Muscle of back (tissue), 13 donors: ENCODE data around the gene ACTA1. TPM values are rescaled to one million over a fixed set of nuclear protein-coding genes. Genes with fewer than 3 reads are reported as not detected.
"Not testable (repeated sequence)": the region's sequence is repeated elsewhere in the genome, so short reads cannot be mapped to it uniquely, and the experiment has no call there.

Experiments used
- DNase-seq, 3 donors: peaks; one replicate each; pipeline versions ENCODE4 v3.0.0 to v3.0.0-alpha.2; 2013
- long read RNA-seq, 9 donors: transcript quantifications; one replicate each; lab custom pipeline, GENCODE V29; 2026
- polyA plus RNA-seq, 10 donors: library from polyadenylated mRNA; unstranded; fragments of 120-200 nt; gene quantifications; one replicate each; pipeline ENCODE4 v1.2.1, GENCODE V29; 2013; ENCODE audit not compliant: insufficient read length in 10 of 10

ACTA1 gene
- polyA plus RNA-seq: over 10,000 TPM in 8 of 10 donors, 1,000 to 10,000 TPM in 2; 4,191 to 13,843 (median 11,774) TPM
- long read RNA-seq, donor 1, transcript ACTA1-202 (7 exons, 1,491 nt): major isoform, 3,913 of 7,663 reads
- long read RNA-seq, donor 1, partial matches to known transcripts: 3,563 of 7,663 reads
- long read RNA-seq, donor 1, other reads (novel, unspliced or antisense): 187 of 7,663 reads
- long read RNA-seq, donor 2, transcript ACTA1-202 (7 exons, 1,491 nt): major isoform, 4,086 of 6,470 reads
- long read RNA-seq, donor 2, partial matches to known transcripts: 2,215 of 6,470 reads
- long read RNA-seq, donor 2, other reads (novel, unspliced or antisense): 169 of 6,470 reads
- long read RNA-seq, donor 3, partial matches to known transcripts: 16 of 16 reads
- long read RNA-seq, donor 3, other reads (novel, unspliced or antisense): 0 of 16 reads
- long read RNA-seq, donor 4, transcript ACTA1-202 (7 exons, 1,491 nt): major isoform, 2,092 of 3,465 reads
- long read RNA-seq, donor 4, partial matches to known transcripts: 1,307 of 3,465 reads
- long read RNA-seq, donor 4, other reads (novel, unspliced or antisense): 66 of 3,465 reads
- long read RNA-seq, donor 5, transcript ACTA1-202 (7 exons, 1,491 nt): major isoform, 4,036 of 9,397 reads
- long read RNA-seq, donor 5, partial matches to known transcripts: 5,106 of 9,397 reads
- long read RNA-seq, donor 5, other reads (novel, unspliced or antisense): 255 of 9,397 reads
- long read RNA-seq, donor 6, transcript ACTA1-202 (7 exons, 1,491 nt): major isoform, 4,831 of 7,559 reads
- long read RNA-seq, donor 6, partial matches to known transcripts: 2,508 of 7,559 reads
- long read RNA-seq, donor 6, other reads (novel, unspliced or antisense): 220 of 7,559 reads
- long read RNA-seq, donor 7, transcript ACTA1-202 (7 exons, 1,491 nt): major isoform, 1,806 of 3,709 reads
- long read RNA-seq, donor 7, partial matches to known transcripts: 1,844 of 3,709 reads
- long read RNA-seq, donor 7, other reads (novel, unspliced or antisense): 59 of 3,709 reads
- long read RNA-seq, donor 8, transcript ACTA1-202 (7 exons, 1,491 nt): major isoform, 818 of 1,407 reads
- long read RNA-seq, donor 8, partial matches to known transcripts: 565 of 1,407 reads
- long read RNA-seq, donor 8, other reads (novel, unspliced or antisense): 24 of 1,407 reads
- long read RNA-seq, donor 9, transcript ACTA1-202 (7 exons, 1,491 nt): major isoform, 644 of 1,386 reads
- long read RNA-seq, donor 9, partial matches to known transcripts: 729 of 1,386 reads
- long read RNA-seq, donor 9, other reads (novel, unspliced or antisense): 13 of 1,386 reads

DNA sequence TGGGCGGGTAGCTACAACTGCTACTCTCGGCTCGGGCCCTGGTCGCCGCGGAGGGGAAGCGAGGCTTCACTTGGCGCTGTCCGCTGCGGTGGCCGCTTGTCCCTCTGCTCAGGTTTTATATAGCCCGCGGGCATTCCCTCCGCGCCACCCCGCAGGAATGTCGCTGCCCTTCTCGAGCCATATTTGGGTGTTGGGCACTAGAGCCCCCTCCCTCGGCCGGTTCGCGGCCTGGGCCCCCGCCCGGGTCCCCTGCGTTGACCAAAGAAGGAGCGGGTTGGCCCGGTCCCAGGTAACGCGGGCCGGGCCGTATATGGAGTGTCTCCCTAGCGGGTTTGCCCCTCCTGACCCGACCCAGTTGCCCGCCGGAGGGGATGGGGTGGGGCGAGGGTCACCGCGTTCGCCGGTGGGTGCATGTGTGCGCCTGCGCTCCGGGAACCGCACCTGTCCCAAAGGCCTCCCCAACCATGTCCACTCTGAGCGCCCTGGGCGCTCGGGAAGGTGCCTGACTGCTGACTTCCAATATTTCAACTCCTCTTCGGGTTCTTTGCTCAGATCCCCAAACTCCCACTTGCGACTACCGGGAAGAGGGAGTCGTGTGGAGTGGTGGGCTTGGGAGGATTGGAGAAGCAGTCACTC is at the start of gene ACTA1:
ACTA1 (minus strand) TSS at position 90 of the 636 bp plus-strand sequence. CDS start 979 bp downstream, outside the sequence.
- DNase-seq: peak; percentile 54 to 76 (median 66)

DNA sequence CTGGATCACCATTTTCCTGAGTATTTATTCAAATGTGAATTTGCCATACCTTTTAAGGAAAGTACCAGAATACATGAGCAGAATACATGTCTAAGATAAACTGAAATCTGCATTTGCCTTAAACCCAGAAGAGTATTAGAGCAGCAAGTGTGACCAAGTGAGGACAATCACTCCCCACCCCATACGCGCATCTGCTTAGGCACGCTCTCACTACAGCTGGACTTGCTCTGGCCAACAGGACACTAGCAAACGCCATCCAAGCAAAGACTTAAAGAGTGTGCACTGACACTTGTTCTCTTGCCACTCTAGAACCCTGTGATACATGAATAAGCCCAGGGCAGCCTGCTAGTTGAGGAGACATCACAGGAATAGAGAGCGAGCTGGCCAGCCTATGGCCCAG is 48.6 kb upstream of the ACTA1 start:
- no peak for DNase-seq

DNA sequence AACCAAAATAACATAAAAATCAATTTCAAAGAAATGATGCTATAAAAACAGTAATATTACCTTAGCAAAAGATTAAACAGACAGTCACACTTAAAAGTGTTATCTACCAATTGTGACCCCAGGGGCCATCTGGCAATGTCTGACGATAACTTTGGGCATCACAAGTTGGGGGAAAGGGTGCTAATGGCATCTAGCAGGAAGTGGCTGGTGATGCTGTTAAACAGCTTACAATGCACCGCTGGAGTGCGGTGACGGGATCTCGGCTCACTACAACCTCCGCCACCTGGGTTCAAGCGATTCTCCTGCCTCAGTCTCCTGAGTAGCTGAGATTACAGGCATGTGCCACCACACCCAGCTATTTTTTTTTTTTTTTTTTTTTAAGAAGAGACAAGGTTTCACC is 46.6 kb upstream of the ACTA1 start:
- DNase-seq: no peak

DNA sequence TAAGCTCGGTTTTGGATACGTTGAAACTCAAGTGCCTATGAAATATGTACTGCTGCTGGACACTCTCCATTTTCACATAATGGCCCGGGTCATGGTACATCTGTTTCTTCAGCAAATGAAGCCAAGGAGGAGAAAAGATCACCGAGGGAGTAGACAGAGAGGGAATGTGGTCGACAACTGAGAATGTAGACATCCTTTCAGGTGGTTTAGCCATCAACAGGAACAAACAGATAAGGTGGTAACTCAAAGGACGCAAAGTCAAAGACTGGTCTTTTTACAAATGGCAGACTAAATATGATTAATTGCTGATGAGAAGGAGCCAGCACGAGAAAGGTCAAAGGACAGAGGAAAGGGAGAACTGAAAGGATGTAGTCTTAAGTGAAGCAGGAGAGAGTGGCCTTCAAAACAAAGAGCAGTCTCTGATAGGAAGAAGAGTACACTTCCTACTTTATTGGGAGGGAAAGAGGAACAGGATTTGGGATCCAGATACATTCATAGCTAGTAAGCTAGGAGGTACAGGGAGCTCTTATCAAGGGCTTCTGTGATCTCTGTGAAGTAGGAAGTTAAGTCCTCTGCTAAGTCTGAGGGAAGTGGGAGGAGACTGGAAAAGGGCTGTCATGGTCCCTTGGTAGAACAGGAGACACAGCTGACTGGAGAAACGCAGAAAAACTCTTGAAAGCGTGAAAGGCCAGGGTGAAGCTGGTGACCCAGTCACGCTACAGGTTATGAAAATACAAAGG is 45.9 kb upstream of the ACTA1 start:
- DNase-seq: peak in 1 of 3 donors; percentile 7

DNA sequence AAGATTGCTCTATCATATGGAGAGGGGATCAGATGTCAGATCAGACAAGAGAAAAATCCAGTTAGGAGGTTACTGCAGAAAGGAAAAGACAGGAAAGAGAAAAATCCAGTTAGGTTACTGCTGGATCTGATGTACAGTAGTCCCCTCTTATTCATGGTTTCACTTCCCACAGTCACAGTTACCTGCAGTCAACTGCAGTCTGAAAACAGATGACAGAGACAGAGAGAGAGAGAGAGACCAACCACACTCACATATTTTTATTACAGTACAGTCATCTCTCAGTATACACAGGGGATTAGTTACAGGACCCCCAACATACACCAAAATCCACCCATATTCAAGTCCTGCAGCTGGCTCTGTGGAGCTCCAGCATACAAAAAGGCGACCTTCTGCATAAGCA is 45.0 kb upstream of the ACTA1 start:
- DNase-seq: no peak

DNA sequence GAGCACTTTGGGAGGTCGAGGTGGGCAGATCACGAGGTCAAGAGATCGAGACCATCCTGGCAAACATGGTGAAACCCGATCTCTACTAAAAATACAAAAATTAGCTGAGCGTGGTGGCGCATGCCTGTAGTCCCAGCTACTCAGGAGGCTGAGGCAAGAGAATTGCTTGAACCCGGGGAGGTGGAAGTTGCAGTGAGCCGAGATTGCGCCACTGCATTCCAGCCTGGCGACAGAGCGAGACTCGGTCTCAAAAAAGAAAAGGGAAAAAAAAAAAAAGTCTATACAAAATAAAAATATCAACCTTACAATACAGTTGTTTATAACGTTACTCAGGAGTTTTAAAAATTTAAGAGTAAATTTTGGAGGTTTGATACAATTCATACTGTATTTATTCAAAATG is 42.0 kb upstream of the ACTA1 start:
- DNase-seq: not testable (repeated sequence)

DNA sequence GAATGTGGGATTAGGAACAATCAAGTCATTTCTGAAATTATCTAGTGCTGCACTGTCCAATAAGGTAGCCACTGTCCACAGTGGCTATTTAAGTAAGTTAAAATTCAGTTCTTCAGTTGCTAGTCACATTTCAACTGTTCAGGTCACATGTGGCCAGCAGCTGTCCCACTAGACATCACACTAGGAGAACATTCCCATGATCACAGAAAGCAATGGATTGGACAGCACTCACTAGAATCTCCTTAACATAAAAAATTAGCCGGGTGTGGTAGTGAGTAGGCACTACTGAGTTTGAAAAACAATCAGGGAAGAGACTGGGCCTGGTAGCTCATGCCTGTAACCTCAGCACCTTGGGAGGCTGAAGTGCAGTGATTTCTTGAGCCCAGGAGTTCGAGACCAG is 40.6 kb upstream of the ACTA1 start:
- no peak for DNase-seq

DNA sequence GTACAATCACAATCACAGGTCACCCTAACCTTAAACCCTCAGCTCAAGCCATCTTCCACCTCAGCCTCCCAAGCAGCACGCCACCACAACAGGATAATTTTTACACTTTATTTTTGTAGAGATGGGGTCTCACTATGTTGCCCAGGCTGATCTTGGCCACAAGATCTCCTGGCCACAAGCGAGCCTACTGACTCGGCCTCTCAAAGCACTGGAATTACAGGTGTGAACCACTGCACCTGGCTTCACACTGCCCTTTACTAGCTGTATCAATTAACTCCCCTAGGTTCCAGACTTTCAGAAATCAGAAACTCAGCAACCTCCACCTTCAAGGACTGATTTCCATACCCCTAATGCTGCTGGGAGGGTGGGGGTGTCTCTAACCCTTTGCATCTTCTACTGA is 37.3 kb upstream of the ACTA1 start:
- no peak for DNase-seq

DNA sequence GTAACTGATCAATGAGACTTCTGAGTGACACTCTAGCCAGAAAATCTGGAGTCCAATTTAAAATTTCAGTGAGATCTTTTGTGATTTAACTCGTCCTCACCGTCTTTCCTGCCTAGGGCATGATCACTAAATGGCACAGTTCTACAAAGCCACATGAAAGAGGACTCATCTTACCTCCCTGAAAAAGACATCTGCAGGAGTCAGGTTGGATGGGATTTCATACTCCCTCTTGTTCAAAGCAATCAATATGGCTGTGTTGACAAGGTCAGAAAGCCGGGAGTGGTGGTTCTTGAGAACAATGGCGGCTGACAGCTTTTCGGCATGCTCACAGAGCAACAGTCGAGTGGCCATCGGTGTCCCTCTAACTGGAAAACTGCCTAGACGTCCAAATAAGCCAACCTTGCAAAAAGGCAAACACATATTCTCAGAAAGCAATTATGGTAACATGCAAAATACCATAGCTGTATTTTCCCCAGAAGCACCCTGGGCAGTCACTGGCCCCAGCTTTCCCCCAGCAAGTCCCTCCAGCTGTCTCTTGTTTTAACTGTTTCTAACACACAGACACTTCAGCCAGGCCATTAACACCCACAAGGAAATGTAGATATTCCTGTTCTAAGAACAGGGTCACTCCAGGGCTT is 36.6 kb upstream of the ACTA1 start:
- no peak for DNase-seq

DNA sequence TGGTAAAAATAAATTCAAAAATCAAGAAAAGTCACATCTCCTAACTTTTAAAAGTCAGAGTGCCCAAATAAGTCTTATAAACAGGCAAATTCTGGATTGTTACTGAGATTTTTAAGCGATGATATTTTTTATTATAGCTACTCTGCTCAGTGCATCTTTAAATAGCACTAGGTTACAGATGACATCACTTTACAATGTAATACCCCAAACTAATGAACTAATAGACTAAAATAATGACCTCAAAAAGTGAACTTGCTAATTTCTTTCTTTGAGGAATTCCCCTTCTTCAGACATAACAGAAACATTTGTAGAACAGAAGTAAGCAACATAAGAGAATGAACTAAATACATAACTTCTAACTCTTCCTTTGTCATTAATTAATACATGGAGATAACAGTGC is 33.0 kb upstream of the ACTA1 start:
- DNase-seq: no peak

DNA sequence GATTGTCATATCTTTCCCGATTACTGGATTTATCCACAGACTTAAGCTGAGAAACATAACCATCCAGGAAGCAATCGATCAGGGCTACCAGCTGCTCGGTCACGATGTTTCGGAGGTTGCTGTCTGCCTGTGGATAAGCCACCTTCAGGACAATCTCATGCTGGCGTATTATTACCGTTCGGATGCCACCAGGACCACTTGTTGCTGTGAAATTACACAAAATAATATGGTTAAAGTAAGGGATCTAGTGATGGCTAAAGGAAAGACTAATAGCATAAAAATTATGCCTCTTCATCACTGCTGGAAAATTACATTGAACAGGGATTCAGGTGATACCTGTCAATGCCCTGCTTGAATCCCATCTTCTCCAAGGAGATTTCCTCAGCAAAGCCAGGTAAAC is 30.8 kb upstream of the ACTA1 start:
- no peak for DNase-seq

DNA sequence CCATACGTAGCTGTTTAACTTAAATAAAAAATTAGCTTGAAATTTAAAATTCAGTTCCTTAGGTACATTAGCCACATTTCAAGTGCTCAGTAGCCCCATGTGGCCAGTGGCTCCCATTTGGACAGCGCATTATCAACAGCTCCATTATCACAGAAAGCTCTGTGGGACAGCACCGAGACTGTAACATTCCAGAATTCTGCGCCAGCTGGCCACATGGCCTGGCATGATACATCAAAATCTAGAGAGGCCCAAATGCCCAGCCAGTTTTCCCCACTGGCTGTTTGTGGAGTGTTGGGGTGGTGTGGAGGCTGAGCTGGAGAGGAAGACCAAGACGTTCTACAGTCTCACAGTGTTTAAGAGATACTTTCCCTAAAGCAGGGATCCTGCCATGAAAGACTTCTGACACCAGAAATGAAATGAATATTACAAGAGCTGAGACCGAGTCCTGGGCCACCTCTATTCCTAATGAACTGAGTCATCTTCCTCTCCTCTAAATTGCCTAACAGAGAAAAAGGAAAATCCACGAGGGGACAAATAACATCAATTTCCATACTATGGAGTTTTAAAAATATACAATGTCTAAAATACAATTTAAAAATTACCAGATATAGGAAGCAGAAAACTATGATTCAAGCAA is 27.3 kb upstream of the ACTA1 start:
- no peak for DNase-seq

DNA sequence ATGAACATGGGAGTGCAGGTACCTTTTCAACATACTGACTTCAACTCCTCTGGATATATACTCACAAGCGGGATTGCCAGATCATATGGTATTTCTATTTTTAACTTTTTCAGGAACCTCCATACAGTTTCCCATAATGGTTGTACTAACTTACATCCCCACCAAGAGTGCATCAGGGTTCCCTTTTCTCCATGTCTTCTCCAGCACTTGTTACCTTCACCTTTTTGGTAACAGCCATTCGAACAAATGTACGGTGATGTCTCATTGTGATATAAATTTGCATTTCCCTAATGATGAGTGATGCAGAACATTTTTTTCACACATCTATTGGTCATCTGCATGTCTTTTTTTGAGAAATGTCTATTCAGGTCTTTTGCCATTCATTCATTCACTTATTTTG is 25.9 kb upstream of the ACTA1 start:
- no peak for DNase-seq

DNA sequence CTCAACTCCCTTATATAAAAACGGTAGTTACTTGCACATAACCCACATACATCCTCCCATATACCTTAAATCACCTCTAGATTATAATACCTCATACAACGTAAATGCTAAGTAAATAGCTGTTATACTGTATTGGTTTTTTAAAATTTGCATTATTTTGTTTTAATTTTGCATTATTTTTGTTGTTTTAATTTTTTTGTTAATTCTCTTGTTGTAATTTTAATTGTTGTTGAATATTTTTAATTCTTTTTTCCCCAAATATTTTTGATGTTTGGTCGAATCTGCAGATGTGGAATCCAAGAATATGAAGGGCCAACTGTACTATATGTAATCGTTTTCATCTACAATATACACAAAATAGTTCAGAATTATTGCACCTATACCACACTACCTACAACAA is 23.5 kb upstream of the ACTA1 start:
- no peak for DNase-seq

DNA sequence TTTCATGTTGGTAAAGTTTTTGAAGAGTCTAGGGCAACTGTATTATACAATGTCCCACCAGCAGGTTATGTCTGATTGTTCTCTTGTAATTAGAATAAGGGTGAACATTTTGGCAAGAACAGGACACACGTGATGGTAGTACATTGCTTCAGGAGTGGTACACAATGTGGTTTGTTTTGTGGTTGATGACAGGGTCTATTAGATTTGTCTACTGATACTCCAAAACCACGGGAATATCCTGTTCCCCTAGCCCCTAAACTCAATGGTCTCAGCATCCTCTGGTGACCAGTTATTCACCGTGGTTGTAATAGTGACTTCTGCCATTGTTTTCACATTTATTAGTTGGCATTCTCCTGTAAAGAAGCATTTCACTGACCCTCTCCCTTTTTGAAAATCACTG is 22.1 kb upstream of the ACTA1 start:
- DNase-seq: no peak

DNA sequence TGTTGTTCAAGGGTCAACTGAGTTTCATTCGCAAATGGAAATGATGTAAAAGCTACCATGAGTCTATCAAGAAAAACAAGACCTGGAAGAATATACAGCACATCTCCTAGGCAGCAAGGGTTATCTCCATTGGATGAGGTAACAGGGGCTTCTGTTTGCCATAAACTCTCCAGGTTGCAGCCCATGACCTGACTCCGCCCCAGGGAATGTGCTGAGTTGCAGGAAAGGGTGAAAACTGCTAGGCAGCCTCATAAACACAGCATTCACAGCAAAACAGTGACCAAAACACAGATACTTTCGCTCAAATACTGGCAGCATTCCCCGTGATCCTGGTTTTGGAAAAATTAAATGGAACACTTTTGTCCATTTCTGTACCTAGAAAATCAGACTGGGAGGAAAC is 20.2 kb upstream of the ACTA1 start:
- no peak for DNase-seq

DNA sequence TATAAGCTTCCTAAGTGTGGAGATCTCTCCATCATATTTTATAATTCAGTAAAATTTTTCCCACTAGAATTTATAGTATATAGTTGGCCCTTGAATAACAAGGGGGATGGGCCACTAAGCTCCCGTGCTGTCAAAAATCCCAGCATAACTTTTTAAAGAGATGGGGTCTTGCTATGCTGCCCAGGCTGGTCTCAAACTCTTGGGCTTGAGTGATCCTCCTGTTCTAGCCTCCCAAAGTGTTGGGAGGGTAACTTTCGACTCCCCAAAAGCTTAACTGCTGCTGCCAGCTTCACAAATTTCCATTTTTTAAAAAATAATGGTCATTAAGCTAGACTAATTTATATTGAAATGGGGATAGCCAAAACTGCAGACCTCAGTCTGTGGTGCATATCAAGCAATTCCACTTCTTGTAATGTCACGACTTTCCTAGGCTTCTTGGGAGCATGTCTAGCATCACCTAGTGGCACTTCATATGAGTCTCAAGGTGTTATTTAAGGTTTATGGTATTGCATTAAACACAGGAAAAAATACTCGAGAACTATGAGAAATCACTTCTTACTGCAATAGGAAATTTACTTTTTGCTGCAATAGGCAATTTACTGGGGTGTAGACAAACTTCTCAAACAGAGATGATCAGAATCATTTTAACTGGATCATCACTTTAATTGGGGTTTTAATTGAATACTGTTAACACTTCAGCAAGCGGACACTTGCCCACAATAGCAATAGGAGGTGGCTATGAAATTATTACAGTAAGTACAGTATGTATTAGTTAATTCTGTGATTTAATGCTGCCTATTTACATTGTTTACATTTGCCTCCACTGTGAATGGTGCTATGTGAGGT is 19.3 kb upstream of the ACTA1 start:
- DNase-seq: no peak

DNA sequence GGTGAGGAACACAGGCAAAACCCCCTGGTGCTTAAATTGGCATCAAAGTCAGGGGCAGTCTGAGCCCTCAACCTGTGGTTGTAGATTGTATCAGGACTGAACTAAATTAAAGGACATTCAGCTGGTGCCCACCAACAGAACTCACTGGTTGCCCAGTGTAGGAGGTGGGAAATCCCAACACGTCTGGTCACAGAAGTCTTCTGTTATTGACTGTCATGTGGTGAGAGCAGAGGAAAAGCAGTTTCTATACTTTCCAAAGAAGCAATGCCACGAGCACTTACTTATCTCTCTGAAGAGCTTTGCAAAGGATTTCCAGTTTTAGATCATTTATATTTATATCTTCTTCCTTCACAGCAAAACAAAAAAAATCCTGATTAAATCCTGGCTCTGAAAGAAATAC is 15.0 kb upstream of the ACTA1 start:
- DNase-seq: no peak

DNA sequence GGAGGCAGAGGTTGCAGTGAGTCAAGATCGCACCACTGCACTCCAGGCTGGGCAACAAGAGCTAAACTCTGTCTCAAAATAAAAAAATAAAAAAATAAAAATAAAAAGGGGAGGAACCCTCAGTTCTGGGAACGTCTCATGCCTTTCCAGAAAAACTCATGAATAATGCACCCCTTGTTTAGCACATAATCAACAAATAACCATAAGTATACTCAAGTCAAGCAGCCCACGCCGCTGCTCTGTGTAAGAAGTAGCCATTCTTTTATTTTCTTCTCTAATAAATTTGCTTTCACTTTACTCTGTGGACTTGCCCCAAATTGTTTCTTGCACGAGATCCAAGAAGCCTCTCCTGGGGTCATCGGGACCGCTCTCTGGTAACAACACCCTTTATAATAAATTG is 14.5 kb upstream of the ACTA1 start:
- no peak for DNase-seq
